H1 (cell line): ENCODE measurements around the gene KCND3. TPM values are rescaled to one million over a fixed set of nuclear protein-coding genes. Genes with fewer than 3 reads are reported as not detected.
A peak's percentile ranks its signal among the peaks of the same experiment; 100 is the strongest.

ENCODE experiments used
- CTCF ChIA-PET: fragments of 300-600 bp; sonication (Branson Sonifier 250); formaldehyde crosslinking; loops from one replicate; lab custom pipeline; 2021; ENCODE audit not compliant: partially characterized antibody; lab: Charles Lee
- POLR2A ChIA-PET: fragments of 300-600 bp; sonication (Branson Sonifier 250); formaldehyde crosslinking; loops from one replicate; lab custom pipeline; 2021; ENCODE audit warnings: inconsistent platforms; ENCODE audit not compliant: partially characterized antibody; lab: Charles Lee
- DNase-seq, 2 experiments: peaks; one replicate each; pipeline versions ENCODE4 v3.0.0 to v3.0.0-alpha.2; 2010 to 2022; ENCODE audit warnings: low spot score in 2 of 2, low read depth in 1 of 2, mixed read lengths in 1 of 2
- FAIRE-seq: peaks from 2 replicates; lab custom pipeline; 2011; peaks lifted over from hg19 to GRCh38; lab: Jason Lieb, UNC
- H2AFZ ChIP-seq: 2 replicates; pipeline ENCODE4 v1.8.1; 2012; ENCODE audit warnings: low read length, inconsistent platforms
- H2AK5ac ChIP-seq: 2 replicates; pipeline ENCODE4 v1.6.1; 2013; ENCODE audit warnings: low read depth, low read length
- H2BK120ac ChIP-seq: replicated peaks from 2 replicates; pipeline ENCODE3; 2013; ENCODE audit warnings: low read depth, low read length, inconsistent platforms
- H2BK12ac ChIP-seq: 2 replicates; pipeline ENCODE4 v1.6.1; 2013; ENCODE audit warnings: low read depth, low read length
- H2BK15ac ChIP-seq: 2 replicates; pipeline ENCODE4 v1.6.1; 2013; ENCODE audit warnings: low read length
- H2BK20ac ChIP-seq: 2 replicates; pipeline ENCODE4 v1.6.1; 2013; ENCODE audit warnings: low read length
- H2BK5ac ChIP-seq: 2 replicates; pipeline ENCODE4 v1.6.1; 2013; ENCODE audit warnings: low read depth, low read length
- H3K14ac ChIP-seq: 2 replicates; pipeline ENCODE4 v1.6.1; 2013; ENCODE audit warnings: inconsistent platforms; ENCODE audit not compliant: insufficient read length
- H3K18ac ChIP-seq: 2 replicates; pipeline ENCODE4 v1.6.1; 2013; ENCODE audit warnings: low read length; ENCODE audit errors: extremely low read depth
- H3K23ac ChIP-seq: 2 replicates; pipeline ENCODE4 v1.6.1; 2013; ENCODE audit warnings: inconsistent platforms; ENCODE audit not compliant: insufficient read length
- H3K23me2 ChIP-seq: 2 replicates; pipeline ENCODE4 v1.6.1; 2013; ENCODE audit warnings: low read depth, low read length
- H3K27ac ChIP-seq: 2 replicates; pipeline ENCODE4 v1.6.1; 2011; ENCODE audit warnings: low read depth, low read length, inconsistent platforms
- H3K27me3 ChIP-seq, 4 experiments: replicated peaks in 1 of 4; 1 replicate in 1 of 4; 2 replicates in 3 of 4; pipeline versions ENCODE4 v1.6.1 to v1.8.1; 2011 to 2013; ENCODE audit warnings: low read length in 3 of 4, mild to moderate bottlenecking in 3 of 4, inconsistent platforms in 2 of 4, mixed read lengths in 2 of 4, moderate library complexity in 1 of 4; ENCODE audit not compliant: control insufficient read depth in 3 of 4, insufficient read depth in 3 of 4; ENCODE audit errors: extremely low read depth in 1 of 4
- H3K36me3 ChIP-seq, 4 experiments: 2 replicates each; pipeline versions ENCODE4 v1.6.1 to v1.8.1; 2011 to 2013; ENCODE audit warnings: mild to moderate bottlenecking in 4 of 4, low read length in 3 of 4, moderate library complexity in 2 of 4, control low read depth in 1 of 4, inconsistent platforms in 1 of 4; ENCODE audit not compliant: insufficient read depth in 4 of 4, control insufficient read depth in 2 of 4
- H3K4ac ChIP-seq: replicated peaks from 2 replicates; pipeline ENCODE3; 2013; ENCODE audit warnings: low read length, low read depth, mixed read lengths, inconsistent platforms; ENCODE audit not compliant: insufficient read length
- H3K4me1 ChIP-seq, 4 experiments: replicated peaks in 1 of 4; 1 replicate in 1 of 4; 2 replicates in 3 of 4; pipeline versions ENCODE4 v1.6.1 to v1.8.1; 2011 to 2013; ENCODE audit warnings: low read length in 3 of 4, inconsistent platforms in 2 of 4, mixed read lengths in 1 of 4; ENCODE audit not compliant: insufficient read depth in 4 of 4, control insufficient read depth in 3 of 4
- H3K4me2 ChIP-seq, 2 experiments: 2 replicates each; pipeline versions ENCODE4 v1.6.1 to v1.8.1; 2011 to 2013; ENCODE audit warnings: low read depth in 2 of 2, low read length in 2 of 2, control low read depth in 1 of 2, inconsistent platforms in 1 of 2, mild to moderate bottlenecking in 1 of 2; ENCODE audit not compliant: insufficient read depth in 1 of 2
- H3K4me3 ChIP-seq, 4 experiments: fragments of 200-600, 300-600 bp in 1 of 4; sonication (generic), shearing (Covaris generic), sonication (Bioruptor Twin) in 1 of 4; 2 replicates each; pipeline versions ENCODE4 v1.5.1 to v1.8.1; 2011 to 2016; ENCODE audit warnings: low read length in 4 of 4, low read depth in 3 of 4, control low read depth in 2 of 4, inconsistent platforms in 2 of 4, mild to moderate bottlenecking in 2 of 4, mixed read lengths in 1 of 4, moderate library complexity in 1 of 4; ENCODE audit not compliant: insufficient read depth in 2 of 4; ENCODE audit errors: extremely low read depth in 1 of 4
- H3K56ac ChIP-seq: replicated peaks from 2 replicates; pipeline ENCODE3; 2013; ENCODE audit warnings: low read depth, mild to moderate bottlenecking, mixed read lengths, low read length, inconsistent platforms; ENCODE audit not compliant: insufficient read length
- H3K79me1 ChIP-seq: 2 replicates; pipeline ENCODE4 v1.6.1; 2013; ENCODE audit warnings: low read depth, low read length, control low read depth
- H3K79me2 ChIP-seq, 2 experiments: 2 replicates each; pipeline versions ENCODE4 v1.6.1 to v1.8.1; 2012 to 2013; ENCODE audit warnings: low read length in 2 of 2, mild to moderate bottlenecking in 2 of 2, inconsistent platforms in 1 of 2; ENCODE audit not compliant: insufficient read depth in 2 of 2, control insufficient read depth in 1 of 2
- H3K9ac ChIP-seq, 4 experiments: replicated peaks in 1 of 4; 1 replicate in 1 of 4; 2 replicates in 3 of 4; pipeline versions ENCODE4 v1.6.1 to v1.8.1; 2011 to 2013; ENCODE audit warnings: low read depth in 3 of 4, low read length in 3 of 4, control low read depth in 2 of 4, mild to moderate bottlenecking in 2 of 4, moderate library complexity in 2 of 4, inconsistent platforms in 1 of 4; ENCODE audit errors: extremely low read depth in 1 of 4
- H3K9me3 ChIP-seq, 2 experiments: 2 replicates each; pipeline versions ENCODE4 v1.6.1 to v1.8.1; 2012 to 2013; ENCODE audit warnings: mild to moderate bottlenecking in 2 of 2, moderate library complexity in 2 of 2, control low read depth in 1 of 2, inconsistent platforms in 1 of 2, low read depth in 1 of 2, low read length in 1 of 2, mixed read lengths in 1 of 2; ENCODE audit not compliant: insufficient read depth in 2 of 2
- H4K20me1 ChIP-seq, 2 experiments: replicated peaks in 1 of 2; 2 replicates each; pipeline versions ENCODE3 to v1.8.1; 2011 to 2013; ENCODE audit warnings: inconsistent platforms in 2 of 2, low read length in 2 of 2, mild to moderate bottlenecking in 1 of 2; ENCODE audit not compliant: insufficient read depth in 2 of 2, control insufficient read depth in 1 of 2
- H4K5ac ChIP-seq: 2 replicates; pipeline ENCODE4 v1.6.1; 2013; ENCODE audit warnings: low read length, low read depth, mixed read lengths, inconsistent platforms; ENCODE audit not compliant: insufficient read length
- H4K8ac ChIP-seq: 2 replicates; pipeline ENCODE4 v1.8.0; 2013; ENCODE audit warnings: mild to moderate bottlenecking, moderate library complexity, low read length, inconsistent platforms; ENCODE audit not compliant: insufficient read depth; ENCODE audit errors: extremely low read depth
- H4K91ac ChIP-seq: replicated peaks from 2 replicates; pipeline ENCODE3; 2013; ENCODE audit warnings: low read length, mixed read lengths, inconsistent platforms; ENCODE audit not compliant: insufficient read length
- GABPA ChIP-seq: IDR thresholded peaks from 2 replicates; pipeline ENCODE4 v1.6.1; 2011; ENCODE audit warnings: mild to moderate bottlenecking, low read length, moderate library complexity, borderline replicate concordance; ENCODE audit not compliant: insufficient read depth
- ZNF274 ChIP-seq: IDR thresholded peaks from 2 replicates; pipeline ENCODE4 v1.7.0; 2012; ENCODE audit warnings: low read length, borderline replicate concordance; ENCODE audit errors: extremely low read depth
- WGBS, 2 experiments: shearing (Covaris generic) in 1 of 2; methylation state at CpG; one replicate each; pipeline versions ENCODE4 v1.1.6 to v1.1.7; 2013 to 2015; ENCODE audit warnings: low lambda C conversion rate in 2 of 2, mixed read lengths in 2 of 2, inconsistent platforms in 1 of 2, low coverage in 1 of 2, missing lambda C conversion rate in 1 of 2; ENCODE audit not compliant: insufficient replicate concordance in 2 of 2, insufficient coverage in 1 of 2, insufficient read length in 1 of 2; ENCODE audit errors: extremely low coverage in 1 of 2, missing lambda C conversion rate in 1 of 2; 5-methylcytosine and 5-hydroxymethylcytosine counted together
- polyA plus RNA-seq, 7 experiments: library from polyadenylated mRNA; depleted of rRNA in 3 of 7; stranded (reverse) in 5 of 7; unstranded in 2 of 7; fragments of >200 nt in 5 of 7; fragments of 200-250 nt in 2 of 7; gene quantifications; 1 replicate in 5 of 7; 2 replicates in 1 of 7; 4 replicates in 1 of 7; pipeline versions ENCODE4 v1.2.1 to v1.2.3, GENCODE V29; 2011 to 2013; ENCODE audit warnings: missing spikeins in 2 of 7, mixed read lengths in 2 of 7
- total RNA-seq: library from RNA; stranded (reverse); fragmentation: NEBNext Ultra II Directional; extraction: Animal tissue kit (Norgen Biotek cat#: 25700); gene quantifications from 2 replicates; pipeline ENCODE4 v1.2.1, GENCODE V29; 2021

KCND3 gene
- total and polyA plus RNA-seq, 2 of the 8 experiments (the other 6 are each of a cell fraction or from before 2014, with no cell fraction given), result 0.14 to 0.48 TPM

- H2BK15ac ChIP-seq, result no peak overlapping the region
- no peaks in the 10 kb centered on the region for H3K9me3 ChIP-seq
- DNase-seq, result no peak
- FAIRE-seq, result no peak
- H2BK5ac ChIP-seq, result no peak overlapping the region
- H3K79me1 ChIP-seq, result no peaks in the 10 kb centered on the region
- no peak overlapping the region for H2BK20ac ChIP-seq
- H2AK5ac ChIP-seq, result no peak overlapping the region
- H3K4ac ChIP-seq, result no peak overlapping the region
- H3K36me3 ChIP-seq, result no peaks in the 10 kb centered on the region
- 69% methylated on average over 3 of the region's 3 CpGs; no CpG with 5 or more reads in 1 of the 2 experiments for WGBS, 2 experiments
- H3K23me2 ChIP-seq, result no peaks in the 10 kb centered on the region
- H3K27ac ChIP-seq, result no peak overlapping the region
- H4K5ac ChIP-seq, result no peak overlapping the region
- H4K91ac ChIP-seq, result no peak overlapping the region
- H2AFZ ChIP-seq, result no peak overlapping the region
- H3K4me2 ChIP-seq, result 0 out of 4 replicates have a peak overlapping the region, but pooled peaks of 1 of the 2 experiments have one; percentile 7
- H3K14ac ChIP-seq, result no peak overlapping the region
- H4K20me1 ChIP-seq, result no peaks in the 10 kb centered on the region
- no peak overlapping the region for H4K8ac ChIP-seq
- H2BK12ac ChIP-seq, result no peak overlapping the region
- no peaks in the 10 kb centered on the region for H3K79me2 ChIP-seq
- no peak overlapping the region for H3K4me3 ChIP-seq
- H3K23ac ChIP-seq, result no peak overlapping the region
- no peak overlapping the region for H3K56ac ChIP-seq
- POLR2A ChIA-PET, result interaction anchor here (0.9 to 3.4 kb wide), 5 partner anchors 9 to 28 kb away, joined by 4 to 31 read pairs (median 7); partner anchors contain the start of gene INKA2
- H3K9ac ChIP-seq, result no peak overlapping the region
- no peak overlapping the region for H2BK120ac ChIP-seq
- no peaks in the 10 kb centered on the region for H3K27me3 ChIP-seq
- no peak overlapping the region for H3K18ac ChIP-seq
- CTCF ChIA-PET, result interaction anchor here (0.6 to 42.0 kb wide), 6 partner anchors 5 to 242 kb away, joined by 3 to 1070 read pairs (median 6); partner anchors contain the start of genes DDX20 and INKA2
- peaks cover 0 to 3% (median 0%) of the 10 kb centered on the region in 4 experiments; a peak in 4 of 7 replicates for H3K4me1 ChIP-seq
- no peak for TF ChIP-seq ZNF274
- no peak for TF ChIP-seq GABPA
Observed at GRCh38 chr1:111749628-111750027, 239.8 kb downstream of the KCND3 start.
